ENCODE data around the gene RNF2. TPM values are rescaled to one million over a fixed set of nuclear protein-coding genes. Genes with fewer than 3 reads are reported as not detected.

Gene RNF2
- total and polyA plus RNA-seq, 12 donors, result 2.3 to 16.7 (median 13.2) TPM

DNA sequence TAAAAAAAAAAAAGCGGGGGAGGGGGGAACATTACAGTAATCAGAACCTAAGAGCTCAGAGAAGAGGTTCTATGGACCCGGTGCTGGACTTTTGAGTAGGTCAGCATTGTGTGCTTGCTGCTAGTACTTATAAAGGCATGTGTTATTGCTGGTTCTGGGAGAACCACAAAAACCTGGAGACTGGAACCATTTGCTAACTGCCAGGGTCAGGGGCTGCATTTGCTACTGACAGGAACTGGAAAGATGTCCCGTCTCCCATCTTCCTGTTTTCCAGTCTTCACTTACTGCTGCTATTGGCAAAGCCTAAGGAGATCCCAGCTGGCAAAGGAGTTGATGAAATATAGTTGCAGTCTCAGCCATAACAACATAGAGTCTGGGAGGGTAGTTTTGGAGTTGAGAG, 4.3 kb downstream of the RNF2 start:
- no peak overlapping the region for H3K27ac ChIP-seq
- TF ChIP-seq, protein P1, sequence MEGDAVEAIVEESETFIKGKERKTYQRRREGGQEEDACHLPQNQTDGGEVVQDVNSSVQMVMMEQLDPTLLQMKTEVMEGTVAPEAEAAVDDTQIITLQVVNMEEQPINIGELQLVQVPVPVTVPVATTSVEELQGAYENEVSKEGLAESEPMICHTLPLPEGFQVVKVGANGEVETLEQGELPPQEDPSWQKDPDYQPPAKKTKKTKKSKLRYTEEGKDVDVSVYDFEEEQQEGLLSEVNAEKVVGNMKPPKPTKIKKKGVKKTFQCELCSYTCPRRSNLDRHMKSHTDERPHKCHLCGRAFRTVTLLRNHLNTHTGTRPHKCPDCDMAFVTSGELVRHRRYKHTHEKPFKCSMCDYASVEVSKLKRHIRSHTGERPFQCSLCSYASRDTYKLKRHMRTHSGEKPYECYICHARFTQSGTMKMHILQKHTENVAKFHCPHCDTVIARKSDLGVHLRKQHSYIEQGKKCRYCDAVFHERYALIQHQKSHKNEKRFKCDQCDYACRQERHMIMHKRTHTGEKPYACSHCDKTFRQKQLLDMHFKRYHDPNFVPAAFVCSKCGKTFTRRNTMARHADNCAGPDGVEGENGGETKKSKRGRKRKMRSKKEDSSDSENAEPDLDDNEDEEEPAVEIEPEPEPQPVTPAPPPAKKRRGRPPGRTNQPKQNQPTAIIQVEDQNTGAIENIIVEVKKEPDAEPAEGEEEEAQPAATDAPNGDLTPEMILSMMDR (IDR thresholded peaks at IDR 0.05), result no peak

DNA sequence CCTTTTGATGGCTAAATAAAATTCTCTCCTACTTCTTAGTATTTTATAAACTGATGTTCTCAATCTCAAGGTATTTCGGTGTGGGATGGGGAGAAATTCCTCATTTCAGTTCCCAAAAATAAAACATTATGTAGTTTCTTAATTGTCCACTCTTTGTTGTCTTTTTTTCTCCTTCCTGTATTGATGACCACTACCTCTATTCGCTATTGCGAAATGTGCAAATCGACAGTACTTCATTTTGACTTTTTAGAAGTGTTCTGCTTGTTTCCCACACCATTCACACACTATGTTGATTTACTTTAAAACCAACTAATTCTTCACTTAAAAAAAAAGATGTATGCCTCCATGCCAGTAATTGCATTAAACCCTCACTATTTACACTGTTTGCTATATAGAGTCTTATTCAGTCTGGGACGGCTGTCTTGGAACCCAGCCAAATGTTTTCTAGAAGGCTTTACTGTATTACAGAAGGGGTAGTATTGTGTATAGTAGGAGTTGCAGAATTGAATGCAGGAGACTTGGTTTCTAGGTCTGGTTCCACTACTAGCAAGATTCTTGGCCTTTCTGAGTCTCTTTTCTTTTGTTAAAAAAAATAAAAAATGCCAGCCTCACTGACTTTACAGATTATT, 5.6 kb downstream of the RNF2 start:
- Histone ChIP-seq H3K4me3 (no peak overlapping the region), H3K27me3 (no peaks in the 10 kb centered on the region), H3K9me3 (no peaks in the 10 kb centered on the region), H3K36me3 (no peaks in the 10 kb centered on the region), H3K27ac (no peak overlapping the region), H3K4me1 (peaks cover 11 to 43% (median 27%) of the 10 kb centered on the region in 9 donors)
- WGBS, 2 donors, result 75 to 76% methylated on average over 5 of the region's 5 CpGs
- DNase-seq (no peak), ATAC-seq (no peak)
- TF ChIP-seq, protein P1 (IDR thresholded peaks at IDR 0.05), result no peak
- intact Hi-C loops (cut with DNase I), result no loop called here

More for the DNA sequence above, 4.3 kb downstream of the RNF2 start:
- ATAC-seq, result no peak
- Histone ChIP-seq H3K9me3 (no peaks in the 10 kb centered on the region), H3K36me3 (no peaks in the 10 kb centered on the region), H3K27me3 (no peaks in the 10 kb centered on the region), H3K4me1 (peaks cover 11 to 46% (median 27%) of the 10 kb centered on the region in 9 donors), H3K4me3 (no peak overlapping the region)
- intact Hi-C loops (cut with DNase I), result loop anchor here in 6 of 10 donors (10.0 kb wide), 1 partner anchor 105 kb away; the partner anchor contains the start of genes SWT1 (in 6 of the 6) and TRMT1L (in 6 of the 6)
- DNase-seq, result no peak
- 75 to 80% methylated on average over 3 of the region's 3 CpGs for WGBS, 2 donors

DNA sequence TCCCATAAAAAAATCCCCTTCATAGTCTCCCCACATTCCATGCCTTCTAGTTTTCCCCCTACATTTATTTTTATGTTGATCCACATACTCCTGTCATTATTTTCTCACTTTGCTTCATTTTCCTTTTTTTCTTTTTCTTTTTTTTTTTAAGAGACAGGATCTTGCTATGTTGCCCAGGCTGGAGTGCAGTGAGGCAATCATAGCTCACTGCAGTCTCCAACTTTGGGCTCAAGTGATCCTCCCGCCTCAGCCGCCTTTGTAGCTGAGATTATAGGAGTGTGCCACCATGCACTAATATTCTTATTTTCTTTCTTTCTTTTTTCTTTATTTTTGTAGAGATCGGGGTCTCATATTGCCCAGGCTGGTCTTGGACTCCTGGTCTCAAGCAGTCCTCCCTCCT, 7.8 kb downstream of the RNF2 start:
- TF ChIP-seq, protein P1 (IDR thresholded peaks at IDR 0.05), result no peak
- 99% methylated on average over 3 of the region's 3 CpGs for WGBS, 2 donors
- ATAC-seq (no peak), DNase-seq (no peak)
- intact Hi-C loops (cut with DNase I), result no loop called here
- H3K36me3 ChIP-seq, result no peaks in the 10 kb centered on the region
- no peaks in the 10 kb centered on the region for H3K9me3 ChIP-seq
- H3K27ac ChIP-seq, result no peak overlapping the region
- peaks cover 0 to 31% (median 19%) of the 10 kb centered on the region in 9 donors for H3K4me1 ChIP-seq
- H3K27me3 ChIP-seq, result no peaks in the 10 kb centered on the region
- H3K4me3 ChIP-seq, result no peak overlapping the region

DNA sequence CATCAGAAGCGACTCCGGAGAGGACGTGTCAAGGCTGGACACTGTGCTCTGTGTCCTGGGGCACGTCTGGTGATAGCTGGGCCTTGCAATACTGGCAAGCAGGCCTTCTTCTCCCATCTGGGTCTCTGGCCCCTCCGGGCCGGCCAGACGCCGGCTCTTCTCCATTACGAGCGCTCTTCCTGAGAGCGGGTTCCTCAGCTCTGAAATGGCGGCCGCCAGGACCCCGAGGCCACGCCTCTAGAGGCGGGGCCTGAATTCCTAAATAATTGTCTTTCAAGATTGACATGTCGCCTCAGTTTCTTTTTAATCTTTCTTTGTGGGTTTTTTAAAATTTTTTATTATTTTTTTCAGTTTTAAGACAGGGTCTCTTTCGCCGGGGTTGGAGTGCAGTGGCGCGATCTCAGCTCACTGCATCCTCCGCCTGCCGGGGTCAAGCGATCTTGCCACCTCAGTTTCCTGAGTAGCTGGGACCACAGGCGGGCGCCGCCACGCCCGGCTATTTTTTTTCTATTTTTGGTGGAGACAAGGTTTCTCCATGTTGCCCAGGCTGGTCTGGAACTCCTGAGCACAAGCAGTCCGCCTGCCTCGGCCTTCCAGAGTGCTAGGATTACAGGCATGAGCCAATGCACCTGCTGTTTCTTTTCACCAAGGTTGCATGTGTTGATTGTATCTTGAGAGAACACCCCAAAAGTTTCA, 9.2 kb downstream of the RNF2 start:
- WGBS, 2 donors, result 97 to 98% methylated on average over 31 of the region's 31 CpGs

More for the DNA sequence above, 9.2 kb downstream of the RNF2 start:
- TF ChIP-seq, protein P1 (IDR thresholded peaks at IDR 0.05), result no peak
- H3K4me1 ChIP-seq, result peaks cover 5 to 42% (median 31%) of the 10 kb centered on the region in 9 donors
- no peaks in the 10 kb centered on the region for H3K36me3 ChIP-seq
- no peaks in the 10 kb centered on the region for H3K9me3 ChIP-seq
- H3K27ac ChIP-seq, result no peak overlapping the region
- no peaks in the 10 kb centered on the region for H3K27me3 ChIP-seq
- ATAC-seq, result no peak
- H3K4me3 ChIP-seq, result no peak overlapping the region
- intact Hi-C loops (cut with DNase I), result no loop called here
- DNase-seq, result no peak

Data from heart right ventricle (tissue), 16 donors.